ENCODE results near the gene RAB3IL1.

GRCh38 chr11:61961570-61962212 lies 44.3 kb upstream of the RAB3IL1 start:
- TF ChIP-seq POLR2AphosphoS5 (IDR thresholded peaks at IDR 0.05; ENCODE audit: low read depth, low read length), result no peak; the same call in 1 of the 2 replicates
- no peak for TF ChIP-seq TAF1 (IDR thresholded peaks at IDR 0.05; ENCODE audit: low read depth, low read length)
- no peak for TF ChIP-seq POLR2A (IDR thresholded peaks at IDR 0.05; ENCODE audit: low read depth, low read length)
- no peak for TF ChIP-seq SPI1 (IDR thresholded peaks at IDR 0.05; ENCODE audit: low read depth, low read length)

Measured in GM12891 (cell line).